Measurements from ENCODE around the gene FLT3. TPM values are rescaled to one million over a fixed set of nuclear protein-coding genes. Genes with fewer than 3 reads are reported as not detected.
A peak's percentile ranks its signal among the peaks of the same experiment; 100 is the strongest.
"Not testable (repeated sequence)": the region's sequence is repeated elsewhere in the genome, so short reads cannot be mapped to it uniquely, and the experiment has no call there.

The FLT3 gene
- total RNA-seq, 1 experiment from 2014 or later = not detected

GRCh38 chr13:27970382-27971235 lies 129.8 kb downstream of the FLT3 start:
- no peak for DNase-seq (ENCODE audit: low read depth, low spot score)
- in situ Hi-C loops (cut with HindIII; ENCODE audit: low pct_unique_long_range_greater_than_20kb, low sequenced_read_pairs) = loop anchor here (25.0 kb wide), 1 partner anchor 108 kb away; no protein-coding TSS in a partner anchor

- DNase-seq (ENCODE audit: low read depth, low spot score) = no peak
- in situ Hi-C loops (cut with HindIII; ENCODE audit: low pct_unique_long_range_greater_than_20kb, low sequenced_read_pairs) = loop anchor here (25.0 kb wide), 1 partner anchor 108 kb away; no protein-coding TSS in a partner anchor
Observed at GRCh38 chr13:27969866-27970229, 130.5 kb downstream of the FLT3 start.

- in situ Hi-C loops (cut with HindIII; ENCODE audit: low pct_unique_long_range_greater_than_20kb, low sequenced_read_pairs) = loop anchor here (25.0 kb wide), 1 partner anchor 107 kb away; no protein-coding TSS in a partner anchor
- DNase-seq (ENCODE audit: low read depth, low spot score) = peak; percentile 26
Observed at GRCh38 chr13:27969082-27969865, 131.1 kb downstream of the FLT3 start, which contains the start of gene CDX2. Gene CDX2, minus strand, starts transcription at chr13:27969315. Its CDS starts 309 bp downstream, at chr13:27969006.

GRCh38 chr13:27968316-27969081 lies 131.9 kb downstream of the FLT3 start:
- in situ Hi-C loops (cut with HindIII; ENCODE audit: low pct_unique_long_range_greater_than_20kb, low sequenced_read_pairs) = loop anchor here (25.0 kb wide), 1 partner anchor 106 kb away; no protein-coding TSS in a partner anchor
- no peak for DNase-seq (ENCODE audit: low read depth, low spot score)

- in situ Hi-C loops (cut with HindIII; ENCODE audit: low pct_unique_long_range_greater_than_20kb, low sequenced_read_pairs) = loop anchor here (25.0 kb wide), 1 partner anchor 106 kb away; no protein-coding TSS in a partner anchor
- no peak for DNase-seq (ENCODE audit: low read depth, low spot score)
Observed at GRCh38 chr13:27967736-27968315, 132.6 kb downstream of the FLT3 start.

GRCh38 chr13:27967203-27967735 lies 133.1 kb downstream of the FLT3 start:
- DNase-seq (ENCODE audit: low read depth, low spot score) = no peak
- in situ Hi-C loops (cut with HindIII; ENCODE audit: low pct_unique_long_range_greater_than_20kb, low sequenced_read_pairs) = loop anchor here (25.0 kb wide), 1 partner anchor 105 kb away; no protein-coding TSS in a partner anchor

- no peak for DNase-seq (ENCODE audit: low read depth, low spot score)
- in situ Hi-C loops (cut with HindIII; ENCODE audit: low pct_unique_long_range_greater_than_20kb, low sequenced_read_pairs) = loop anchor here (25.0 kb wide), 1 partner anchor 104 kb away; no protein-coding TSS in a partner anchor
Observed at GRCh38 chr13:27966641-27967202, 133.7 kb downstream of the FLT3 start.

GRCh38 chr13:27965740-27966640 lies 134.4 kb downstream of the FLT3 start:
- in situ Hi-C loops (cut with HindIII; ENCODE audit: low pct_unique_long_range_greater_than_20kb, low sequenced_read_pairs) = loop anchor here (25.0 kb wide), 1 partner anchor 104 kb away; no protein-coding TSS in a partner anchor
- no peak for DNase-seq (ENCODE audit: low read depth, low spot score)

- no peak for DNase-seq (ENCODE audit: low read depth, low spot score)
- in situ Hi-C loops (cut with HindIII; ENCODE audit: low pct_unique_long_range_greater_than_20kb, low sequenced_read_pairs) = loop anchor here (25.0 kb wide), 1 partner anchor 103 kb away; no protein-coding TSS in a partner anchor
Observed at GRCh38 chr13:27965343-27965739, 135.0 kb downstream of the FLT3 start.

GRCh38 chr13:27964741-27965323 lies 135.5 kb downstream of the FLT3 start:
- DNase-seq (ENCODE audit: low read depth, low spot score) = no peak
- in situ Hi-C loops (cut with HindIII; ENCODE audit: low pct_unique_long_range_greater_than_20kb, low sequenced_read_pairs) = loop anchor here (25.0 kb wide), 1 partner anchor 103 kb away; no protein-coding TSS in a partner anchor

- in situ Hi-C loops (cut with HindIII; ENCODE audit: low pct_unique_long_range_greater_than_20kb, low sequenced_read_pairs) = loop anchor here (25.0 kb wide), 1 partner anchor 102 kb away; no protein-coding TSS in a partner anchor
- not testable (repeated sequence) for DNase-seq (ENCODE audit: low read depth, low spot score)
Observed at GRCh38 chr13:27964206-27964605, 136.2 kb downstream of the FLT3 start.

GRCh38 chr13:27963491-27963890 lies 136.9 kb downstream of the FLT3 start:
- DNase-seq (ENCODE audit: low read depth, low spot score) = no peak
- in situ Hi-C loops (cut with HindIII; ENCODE audit: low pct_unique_long_range_greater_than_20kb, low sequenced_read_pairs) = loop anchor here (25.0 kb wide), 1 partner anchor 101 kb away; no protein-coding TSS in a partner anchor

GRCh38 chr13:27962982-27963381 lies 137.4 kb downstream of the FLT3 start:
- DNase-seq (ENCODE audit: low read depth, low spot score) = no peak
- in situ Hi-C loops (cut with HindIII; ENCODE audit: low pct_unique_long_range_greater_than_20kb, low sequenced_read_pairs) = loop anchor here (25.0 kb wide), 1 partner anchor 101 kb away; no protein-coding TSS in a partner anchor

GRCh38 chr13:27962128-27962841 lies 138.1 kb downstream of the FLT3 start:
- in situ Hi-C loops (cut with HindIII; ENCODE audit: low pct_unique_long_range_greater_than_20kb, low sequenced_read_pairs) = loop anchor here (25.0 kb wide), 1 partner anchor 100 kb away; no protein-coding TSS in a partner anchor
- no peak for DNase-seq (ENCODE audit: low read depth, low spot score)

All from SK-MEL-5 (cell line).